ENCODE results near the gene NTN1.

DNA sequence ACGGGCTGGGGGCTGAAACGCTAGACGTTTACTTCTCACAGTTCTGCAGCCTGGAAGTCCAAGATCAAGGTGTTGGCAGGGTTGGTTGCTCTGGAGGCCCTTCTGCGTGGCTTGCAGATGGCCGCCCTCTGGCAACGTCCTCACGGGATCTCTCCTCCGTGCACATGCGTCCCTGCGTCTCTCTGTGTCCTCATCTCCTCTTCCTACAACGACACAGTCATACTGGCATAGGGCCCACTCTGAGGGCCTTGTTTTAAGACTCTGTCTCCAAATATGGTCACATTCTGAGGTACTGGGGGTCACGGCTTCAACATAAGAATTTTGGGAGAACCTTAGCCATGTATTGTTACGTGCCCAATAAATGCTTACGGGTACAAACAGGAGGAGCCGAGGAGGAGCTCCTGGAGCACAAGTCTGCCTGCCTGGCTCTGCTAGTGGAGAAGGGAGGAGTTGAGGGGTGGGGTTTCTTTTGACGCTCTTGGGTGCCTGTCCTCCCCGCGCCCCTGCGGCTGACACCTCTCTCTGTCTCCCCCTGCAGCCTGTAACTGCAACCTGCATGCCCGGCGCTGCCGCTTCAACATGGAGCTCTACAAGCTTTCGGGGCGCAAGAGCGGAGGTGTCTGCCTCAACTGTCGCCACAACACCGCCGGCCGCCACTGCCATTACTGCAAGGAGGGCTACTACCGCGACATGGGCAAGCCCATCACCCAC lies 141.1 kb downstream of the NTN1 start:
- TF ChIP-seq, protein P1, sequence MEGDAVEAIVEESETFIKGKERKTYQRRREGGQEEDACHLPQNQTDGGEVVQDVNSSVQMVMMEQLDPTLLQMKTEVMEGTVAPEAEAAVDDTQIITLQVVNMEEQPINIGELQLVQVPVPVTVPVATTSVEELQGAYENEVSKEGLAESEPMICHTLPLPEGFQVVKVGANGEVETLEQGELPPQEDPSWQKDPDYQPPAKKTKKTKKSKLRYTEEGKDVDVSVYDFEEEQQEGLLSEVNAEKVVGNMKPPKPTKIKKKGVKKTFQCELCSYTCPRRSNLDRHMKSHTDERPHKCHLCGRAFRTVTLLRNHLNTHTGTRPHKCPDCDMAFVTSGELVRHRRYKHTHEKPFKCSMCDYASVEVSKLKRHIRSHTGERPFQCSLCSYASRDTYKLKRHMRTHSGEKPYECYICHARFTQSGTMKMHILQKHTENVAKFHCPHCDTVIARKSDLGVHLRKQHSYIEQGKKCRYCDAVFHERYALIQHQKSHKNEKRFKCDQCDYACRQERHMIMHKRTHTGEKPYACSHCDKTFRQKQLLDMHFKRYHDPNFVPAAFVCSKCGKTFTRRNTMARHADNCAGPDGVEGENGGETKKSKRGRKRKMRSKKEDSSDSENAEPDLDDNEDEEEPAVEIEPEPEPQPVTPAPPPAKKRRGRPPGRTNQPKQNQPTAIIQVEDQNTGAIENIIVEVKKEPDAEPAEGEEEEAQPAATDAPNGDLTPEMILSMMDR (IDR thresholded peaks at IDR 0.05) = peak; percentile 40
- TF ChIP-seq EZH2 (IDR thresholded peaks at IDR 0.05) = no peak
- TF ChIP-seq EZH2phosphoT487 (IDR thresholded peaks at IDR 0.05) = no peak
